ENCODE data around the gene SPART. TPM values are rescaled to one million over a fixed set of nuclear protein-coding genes. Genes with fewer than 3 reads are reported as not detected.

SPART gene
- total RNA-seq, 1 donor from 2014 or later: 70.6 TPM

DNA sequence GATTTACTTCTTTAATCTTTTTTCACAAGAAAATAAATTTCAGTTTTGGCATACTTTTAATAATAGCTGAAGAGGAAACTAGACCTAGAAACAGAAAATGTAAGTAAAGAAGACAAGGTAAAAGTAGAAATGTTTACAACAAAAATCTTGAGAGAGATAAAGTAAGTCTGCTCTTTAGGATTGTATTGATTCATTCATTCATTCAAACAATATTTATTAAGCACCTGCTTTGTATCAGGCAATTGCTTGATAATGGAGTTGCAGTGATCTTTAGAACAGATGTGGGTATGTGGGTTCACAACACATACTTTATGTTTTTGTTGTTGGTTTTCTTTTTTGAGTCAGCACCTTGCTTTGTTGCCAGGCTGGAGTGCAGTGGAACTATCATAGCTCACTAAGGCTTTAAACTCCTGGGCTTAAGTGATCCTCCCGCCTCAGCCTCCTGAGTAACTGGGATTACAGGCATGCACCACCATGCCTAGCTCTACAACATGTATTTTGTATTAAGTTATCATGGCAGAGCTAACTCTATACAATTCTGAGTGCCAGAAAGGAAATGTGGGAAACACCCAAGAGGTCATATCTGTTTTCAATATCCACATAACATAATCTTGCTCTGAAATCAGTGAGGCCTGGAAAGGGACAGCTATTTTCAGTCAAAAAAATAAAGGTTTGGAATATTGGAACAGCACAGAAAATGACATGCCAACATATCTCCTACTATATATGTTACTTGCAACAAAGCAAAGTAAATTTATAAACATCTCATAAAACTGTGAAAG lies 8.8 kb upstream of the SPART start:
- Mint-ChIP-seq H3K4me1 (no peaks in the 10 kb centered on the region), H3K27ac (ENCODE audit: unreplicated experiment) (no peak overlapping the region), H3K27me3 (ENCODE audit: low read depth) (no peaks in the 10 kb centered on the region), H3K9me3 (no peaks in the 10 kb centered on the region), H3K36me3 (ENCODE audit: low read depth) (no peaks in the 10 kb centered on the region), H3K4me3 (no peak overlapping the region)
- no peak for DNase-seq (ENCODE audit: low read depth, low spot score)
- TF ChIP-seq, protein P1, sequence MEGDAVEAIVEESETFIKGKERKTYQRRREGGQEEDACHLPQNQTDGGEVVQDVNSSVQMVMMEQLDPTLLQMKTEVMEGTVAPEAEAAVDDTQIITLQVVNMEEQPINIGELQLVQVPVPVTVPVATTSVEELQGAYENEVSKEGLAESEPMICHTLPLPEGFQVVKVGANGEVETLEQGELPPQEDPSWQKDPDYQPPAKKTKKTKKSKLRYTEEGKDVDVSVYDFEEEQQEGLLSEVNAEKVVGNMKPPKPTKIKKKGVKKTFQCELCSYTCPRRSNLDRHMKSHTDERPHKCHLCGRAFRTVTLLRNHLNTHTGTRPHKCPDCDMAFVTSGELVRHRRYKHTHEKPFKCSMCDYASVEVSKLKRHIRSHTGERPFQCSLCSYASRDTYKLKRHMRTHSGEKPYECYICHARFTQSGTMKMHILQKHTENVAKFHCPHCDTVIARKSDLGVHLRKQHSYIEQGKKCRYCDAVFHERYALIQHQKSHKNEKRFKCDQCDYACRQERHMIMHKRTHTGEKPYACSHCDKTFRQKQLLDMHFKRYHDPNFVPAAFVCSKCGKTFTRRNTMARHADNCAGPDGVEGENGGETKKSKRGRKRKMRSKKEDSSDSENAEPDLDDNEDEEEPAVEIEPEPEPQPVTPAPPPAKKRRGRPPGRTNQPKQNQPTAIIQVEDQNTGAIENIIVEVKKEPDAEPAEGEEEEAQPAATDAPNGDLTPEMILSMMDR (conservative IDR thresholded peaks at IDR 0.05): no peak

DNA sequence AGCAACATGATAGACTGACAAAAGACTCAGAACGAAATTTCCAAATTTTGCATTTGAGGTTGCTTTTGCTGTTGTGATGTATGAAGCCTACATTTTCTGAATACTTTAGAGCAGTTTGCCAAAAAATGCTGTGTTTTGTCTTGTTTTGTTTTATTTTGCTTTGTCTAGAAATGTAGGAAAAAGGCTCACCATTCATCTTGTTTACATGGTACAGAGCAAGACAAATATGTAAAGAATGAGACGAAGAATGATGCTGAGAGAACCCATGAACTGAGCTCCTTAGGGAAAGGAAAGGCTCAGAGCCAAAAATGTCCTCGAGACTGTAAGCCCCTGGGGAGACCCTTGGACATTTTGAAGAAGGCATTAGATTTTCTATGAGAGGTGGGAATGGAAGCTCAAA lies 6.8 kb upstream of the SPART start:
- H3K36me3 Mint-ChIP-seq (ENCODE audit: low read depth): no peaks in the 10 kb centered on the region
- no peaks in the 10 kb centered on the region for H3K9me3 Mint-ChIP-seq
- DNase-seq (ENCODE audit: low read depth, low spot score): no peak
- H3K4me3 Mint-ChIP-seq: no peak overlapping the region
- no peaks in the 10 kb centered on the region for H3K27me3 Mint-ChIP-seq (ENCODE audit: low read depth)
- H3K4me1 Mint-ChIP-seq: no peaks in the 10 kb centered on the region
- no peak overlapping the region for H3K27ac Mint-ChIP-seq (ENCODE audit: unreplicated experiment)
- TF ChIP-seq, protein P1 (conservative IDR thresholded peaks at IDR 0.05): no peak

DNA sequence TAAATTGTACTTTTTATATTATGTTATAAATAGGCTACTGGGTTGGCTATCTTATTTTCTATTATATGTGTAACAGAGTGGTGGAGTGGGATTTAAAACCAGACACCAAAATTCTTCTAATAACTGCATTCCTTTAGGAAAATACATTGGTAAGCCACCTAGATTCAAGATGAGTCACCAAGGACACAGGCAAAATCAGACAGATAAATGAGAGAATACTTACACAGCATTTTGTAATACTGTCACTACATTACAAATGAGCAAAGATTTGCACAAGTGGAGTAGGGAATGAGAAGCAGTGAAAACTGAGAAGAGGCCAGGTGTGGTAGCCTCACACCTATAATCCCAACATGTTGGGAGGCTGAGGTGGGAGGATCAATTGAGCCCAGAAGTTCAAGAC lies 6.2 kb upstream of the SPART start:
- Mint-ChIP-seq H3K9me3 (no peaks in the 10 kb centered on the region), H3K4me3 (no peak overlapping the region), H3K27ac (ENCODE audit: unreplicated experiment) (no peak overlapping the region), H3K27me3 (ENCODE audit: low read depth) (no peaks in the 10 kb centered on the region), H3K4me1 (no peaks in the 10 kb centered on the region), H3K36me3 (ENCODE audit: low read depth) (no peaks in the 10 kb centered on the region)
- no peak for DNase-seq (ENCODE audit: low read depth, low spot score)
- TF ChIP-seq, protein P1 (conservative IDR thresholded peaks at IDR 0.05): no peak

DNA sequence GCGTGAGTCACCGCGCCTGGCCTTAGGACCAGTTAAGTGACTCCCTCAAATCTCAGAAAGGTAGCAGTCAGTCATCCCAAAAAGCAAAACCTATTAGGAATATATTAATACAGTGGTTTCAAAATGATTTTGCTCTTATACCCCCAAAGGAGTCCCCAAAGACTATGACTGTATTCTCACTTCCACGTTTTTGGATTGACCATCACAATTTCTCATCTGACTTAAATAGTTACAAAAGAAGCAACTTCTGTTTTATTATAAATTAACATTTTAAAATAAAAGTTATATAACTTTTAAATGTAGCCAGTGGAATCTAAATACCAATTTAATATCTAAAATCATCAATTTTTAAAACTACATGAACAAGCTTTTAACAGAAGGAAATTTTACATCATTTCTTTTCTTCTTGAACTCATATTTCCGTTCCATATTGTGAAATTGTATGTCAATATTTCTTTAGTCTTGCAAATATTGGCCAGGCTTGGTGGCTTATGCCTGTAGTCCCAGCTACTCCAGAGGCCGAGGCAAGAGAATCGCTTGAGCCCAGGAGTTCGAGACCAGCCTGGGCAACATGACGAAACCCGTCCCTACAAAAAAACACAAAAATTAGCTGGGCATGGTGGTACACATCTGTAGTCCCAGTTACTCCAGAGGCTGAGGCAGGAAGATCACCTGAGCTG lies 1.5 kb upstream of the SPART start:
- TF ChIP-seq, protein P1 (conservative IDR thresholded peaks at IDR 0.05): no peak
- no peak for DNase-seq (ENCODE audit: low read depth, low spot score)
- Mint-ChIP-seq H3K9me3 (no peaks in the 10 kb centered on the region), H3K27me3 (ENCODE audit: low read depth) (no peaks in the 10 kb centered on the region), H3K36me3 (ENCODE audit: low read depth) (no peaks in the 10 kb centered on the region), H3K27ac (ENCODE audit: unreplicated experiment) (no peak overlapping the region), H3K4me3 (no peak overlapping the region), H3K4me1 (peaks cover 33% of the 10 kb centered on the region)

DNA sequence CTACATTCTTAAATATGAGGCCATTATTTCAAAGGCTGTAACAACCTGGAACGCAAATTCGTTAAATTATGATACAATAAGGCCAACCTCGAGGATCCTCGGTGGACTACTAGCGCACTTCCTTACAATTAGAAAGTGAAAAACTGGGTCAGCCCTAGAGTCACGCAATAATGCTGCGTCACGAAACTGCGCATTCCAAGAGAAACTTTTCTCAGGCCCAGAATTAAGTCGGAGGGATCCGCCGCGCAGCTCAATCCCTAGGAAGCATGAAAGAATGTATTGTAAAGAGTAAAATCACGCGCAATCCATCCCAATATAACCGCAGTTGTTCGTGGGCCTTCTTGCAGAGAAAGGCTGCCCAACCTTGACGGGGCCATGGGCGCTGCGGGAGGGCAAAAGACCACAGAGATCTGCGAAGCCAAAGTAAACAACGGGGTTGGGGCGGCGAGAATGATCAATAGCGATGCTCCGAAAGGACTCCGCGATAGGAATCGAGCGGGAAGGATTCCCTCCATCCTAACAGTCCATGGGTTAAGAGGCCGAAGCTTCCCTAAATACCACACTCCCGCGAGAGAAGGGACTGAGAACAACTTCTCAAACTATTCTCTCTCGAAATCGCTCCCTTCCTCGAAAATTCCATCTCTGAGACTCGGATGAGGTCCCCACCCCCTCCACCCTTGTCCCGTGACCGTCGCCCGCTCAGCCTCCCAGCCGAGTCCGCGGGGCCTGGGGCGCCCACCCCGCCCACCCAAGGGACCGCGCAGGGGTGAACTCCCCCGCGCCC lies 564 bp downstream of the SPART start:
- TF ChIP-seq, protein P1 (conservative IDR thresholded peaks at IDR 0.05): no peak
- Mint-ChIP-seq H3K9me3 (no peaks in the 10 kb centered on the region), H3K4me3 (peak overlapping the region; percentile 99)

More for the DNA sequence above, 564 bp downstream of the SPART start:
- Mint-ChIP-seq H3K27me3 (ENCODE audit: low read depth) (no peaks in the 10 kb centered on the region), H3K4me1 (peaks cover 35% of the 10 kb centered on the region), H3K36me3 (ENCODE audit: low read depth) (no peaks in the 10 kb centered on the region), H3K27ac (ENCODE audit: unreplicated experiment) (peak overlapping the region; percentile 99)
- DNase-seq (ENCODE audit: low read depth, low spot score): peak; percentile 41

Measured in neural crest cell (in vitro differentiated cells).